ENCODE data around the gene C15orf61.

C15orf61 gene

DNA sequence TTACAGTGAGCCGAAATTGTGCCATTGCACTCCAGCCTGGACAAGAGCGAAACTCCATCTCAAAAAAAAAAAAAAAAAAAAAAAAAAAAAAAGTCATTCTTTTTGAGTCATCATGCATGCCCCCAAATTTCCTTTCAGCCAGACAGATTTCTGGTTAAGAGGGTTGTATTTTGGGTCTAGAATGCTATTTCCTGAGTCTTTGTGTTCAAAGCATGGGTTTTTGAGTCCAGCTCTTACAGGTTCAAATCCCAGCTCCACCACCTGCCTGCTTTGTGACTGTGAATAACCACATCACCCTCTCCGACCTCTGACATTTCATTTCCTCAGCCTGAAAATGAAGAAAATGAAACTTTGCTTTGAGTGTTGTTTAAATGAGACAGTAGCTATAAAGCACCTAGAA lies 9.3 kb upstream of the C15orf61 start:
- Mint-ChIP-seq H3K4me1 (no peaks in the 10 kb centered on the region), H3K4me3 (no peak overlapping the region), H3K9me3 (no peaks in the 10 kb centered on the region), H3K27ac (no peak overlapping the region), H3K27me3 (ENCODE audit: low read depth) (no peaks in the 10 kb centered on the region), H3K36me3 (ENCODE audit: low read depth) (peaks cover 37% of the 10 kb centered on the region)
- TF ChIP-seq CTCF (IDR thresholded peaks at IDR 0.05; ENCODE audit: unreplicated experiment in 3 of 3): no peak

- H3K36me3 Mint-ChIP-seq (ENCODE audit: low read depth): peaks cover 37% of the 10 kb centered on the region
- H3K27ac Mint-ChIP-seq: no peak overlapping the region
- no peaks in the 10 kb centered on the region for H3K27me3 Mint-ChIP-seq (ENCODE audit: low read depth)
- no peak overlapping the region for H3K4me3 Mint-ChIP-seq
- no peak for TF ChIP-seq CTCF (IDR thresholded peaks at IDR 0.05; ENCODE audit: unreplicated experiment in 3 of 3)
- no peaks in the 10 kb centered on the region for H3K9me3 Mint-ChIP-seq
- no peaks in the 10 kb centered on the region for H3K4me1 Mint-ChIP-seq
These were observed 8.8 kb upstream of the C15orf61 start for GRCh38 chr15:67512140-67512539.

- Mint-ChIP-seq H3K36me3 (ENCODE audit: low read depth) (peaks cover 41% of the 10 kb centered on the region), H3K4me3 (no peak overlapping the region), H3K27ac (no peak overlapping the region), H3K4me1 (no peaks in the 10 kb centered on the region), H3K27me3 (ENCODE audit: low read depth) (no peaks in the 10 kb centered on the region), H3K9me3 (no peaks in the 10 kb centered on the region)
- TF ChIP-seq CTCF (IDR thresholded peaks at IDR 0.05; ENCODE audit: unreplicated experiment in 3 of 3): no peak
These were observed 7.8 kb upstream of the C15orf61 start for GRCh38 chr15:67512933-67513714.

DNA sequence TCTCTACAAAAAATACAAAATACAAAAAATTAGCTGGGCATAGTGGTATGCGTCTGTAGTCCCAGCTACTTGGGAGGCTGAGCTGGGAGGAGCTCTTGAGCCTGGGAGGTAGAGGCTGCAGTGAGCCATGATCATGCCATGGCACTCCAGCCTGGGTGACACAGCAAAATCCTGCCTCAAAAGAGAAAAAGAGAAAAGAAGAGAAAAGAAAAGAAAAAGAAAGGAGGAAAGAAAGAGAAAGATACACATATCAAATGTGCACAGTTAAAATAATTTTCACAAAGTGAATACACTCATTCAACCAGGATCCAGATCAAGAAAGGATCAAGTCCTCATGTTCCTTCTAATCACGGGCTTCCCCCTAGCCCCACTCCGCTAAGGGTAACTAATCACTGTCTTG lies 5.8 kb upstream of the C15orf61 start:
- Mint-ChIP-seq H3K4me1 (no peaks in the 10 kb centered on the region), H3K27me3 (ENCODE audit: low read depth) (no peaks in the 10 kb centered on the region), H3K27ac (no peak overlapping the region), H3K9me3 (no peaks in the 10 kb centered on the region), H3K4me3 (no peak overlapping the region), H3K36me3 (ENCODE audit: low read depth) (peaks cover 40% of the 10 kb centered on the region)
- no peak for TF ChIP-seq CTCF (IDR thresholded peaks at IDR 0.05; ENCODE audit: unreplicated experiment in 3 of 3)

- Mint-ChIP-seq H3K27ac (no peak overlapping the region), H3K4me1 (no peaks in the 10 kb centered on the region), H3K4me3 (no peak overlapping the region), H3K27me3 (ENCODE audit: low read depth) (no peaks in the 10 kb centered on the region), H3K9me3 (no peaks in the 10 kb centered on the region), H3K36me3 (ENCODE audit: low read depth) (peaks cover 38% of the 10 kb centered on the region)
- no peak for TF ChIP-seq CTCF (IDR thresholded peaks at IDR 0.05; ENCODE audit: unreplicated experiment in 3 of 3)
These were observed 5.4 kb upstream of the C15orf61 start for GRCh38 chr15:67515557-67515956.

All from nephron (organoid).